Cardiac fibroblast (primary cell): ENCODE data around the gene ANKMY1.

Experiments
- DNase-seq, 2 donors: peaks; one replicate each; pipeline versions ENCODE4 v3.0.0 to v3.0.0-alpha.2; 2010; ENCODE audit warnings: low read depth in 2 of 2
- H3K4me3 ChIP-seq, 2 donors: replicated peaks in 1 of 2; 1 replicate in 1 of 2; 2 replicates in 1 of 2; pipeline ENCODE4 v1.5.1; 2011; ENCODE audit warnings: low read depth in 2 of 2, low read length in 2 of 2, mild to moderate bottlenecking in 2 of 2, moderate library complexity in 1 of 2
- TF ChIP-seq, protein P1 (sequence below): IDR thresholded peaks from one replicate; pipeline ENCODE4 v1.5.1; 2011; ENCODE audit warnings: low read depth, mild to moderate bottlenecking, low read length, inconsistent platforms

The ANKMY1 gene

GRCh38 chr2:240449764-240450531 is 107.8 kb downstream of the ANKMY1 start:
- DNase-seq = peak in 1 of 2 donors; percentile 44
- TF ChIP-seq, protein P1, sequence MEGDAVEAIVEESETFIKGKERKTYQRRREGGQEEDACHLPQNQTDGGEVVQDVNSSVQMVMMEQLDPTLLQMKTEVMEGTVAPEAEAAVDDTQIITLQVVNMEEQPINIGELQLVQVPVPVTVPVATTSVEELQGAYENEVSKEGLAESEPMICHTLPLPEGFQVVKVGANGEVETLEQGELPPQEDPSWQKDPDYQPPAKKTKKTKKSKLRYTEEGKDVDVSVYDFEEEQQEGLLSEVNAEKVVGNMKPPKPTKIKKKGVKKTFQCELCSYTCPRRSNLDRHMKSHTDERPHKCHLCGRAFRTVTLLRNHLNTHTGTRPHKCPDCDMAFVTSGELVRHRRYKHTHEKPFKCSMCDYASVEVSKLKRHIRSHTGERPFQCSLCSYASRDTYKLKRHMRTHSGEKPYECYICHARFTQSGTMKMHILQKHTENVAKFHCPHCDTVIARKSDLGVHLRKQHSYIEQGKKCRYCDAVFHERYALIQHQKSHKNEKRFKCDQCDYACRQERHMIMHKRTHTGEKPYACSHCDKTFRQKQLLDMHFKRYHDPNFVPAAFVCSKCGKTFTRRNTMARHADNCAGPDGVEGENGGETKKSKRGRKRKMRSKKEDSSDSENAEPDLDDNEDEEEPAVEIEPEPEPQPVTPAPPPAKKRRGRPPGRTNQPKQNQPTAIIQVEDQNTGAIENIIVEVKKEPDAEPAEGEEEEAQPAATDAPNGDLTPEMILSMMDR = no peak
- H3K4me3 ChIP-seq = no peak overlapping the region

GRCh38 chr2:240448387-240449274 is 109.2 kb downstream of the ANKMY1 start:
- TF ChIP-seq, protein P1 = no peak
- no peak overlapping the region for H3K4me3 ChIP-seq
- no peak for DNase-seq

DNA sequence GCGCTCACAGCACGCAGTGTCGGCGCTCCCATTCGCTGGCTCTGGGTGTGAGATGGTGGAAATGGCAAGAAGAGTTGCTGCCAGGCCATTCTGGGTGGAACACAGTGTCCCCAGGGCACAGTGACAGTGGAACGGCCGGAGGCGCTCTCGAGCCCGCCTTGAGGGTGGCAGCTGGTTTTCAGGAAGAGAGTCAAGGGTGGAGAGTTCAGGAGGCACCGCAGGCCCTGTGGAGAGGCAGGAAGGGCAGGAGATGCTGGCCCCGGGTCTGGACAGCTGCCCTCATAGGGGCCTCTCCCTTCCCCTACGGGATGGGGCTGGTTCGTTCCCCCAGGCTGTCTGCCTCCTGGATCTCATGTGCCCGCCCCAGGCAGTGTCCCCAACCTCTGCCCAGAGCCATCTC is 109.9 kb downstream of the ANKMY1 start:
- no peak for DNase-seq

DNA sequence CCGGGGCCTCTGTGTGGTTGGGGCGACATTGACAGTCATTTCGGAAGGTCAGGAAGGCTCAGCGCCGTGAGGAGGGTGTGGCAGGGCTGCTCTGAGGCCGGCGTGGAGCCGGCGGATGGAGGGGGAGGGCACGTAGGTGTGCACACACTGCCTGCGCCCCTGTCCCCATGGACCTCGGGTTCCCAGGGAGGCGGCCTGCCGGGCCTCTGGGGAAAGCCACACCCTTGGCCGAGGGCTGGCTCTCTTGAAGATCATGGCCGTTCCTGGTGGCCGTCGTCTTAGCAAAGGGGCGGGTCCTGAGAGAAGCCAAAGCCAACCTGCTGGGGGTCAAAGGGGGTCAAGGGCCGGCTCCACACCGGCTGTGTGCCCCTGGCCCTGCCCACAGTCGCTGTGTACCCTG is 110.5 kb downstream of the ANKMY1 start:
- TF ChIP-seq, protein P1 = no peak
- DNase-seq = no peak
- H3K4me3 ChIP-seq = no peak overlapping the region

More for the DNA sequence above, 109.9 kb downstream of the ANKMY1 start:
- H3K4me3 ChIP-seq = no peak overlapping the region
- TF ChIP-seq, protein P1 = no peak

- TF ChIP-seq, protein P1 = no peak
- H3K4me3 ChIP-seq = no peak overlapping the region
- no peak for DNase-seq
Observed at GRCh38 chr2:240446664-240447175, 111.1 kb downstream of the ANKMY1 start.

GRCh38 chr2:240445961-240446663 is 111.7 kb downstream of the ANKMY1 start:
- DNase-seq = no peak
- TF ChIP-seq, protein P1 = no peak

More at GRCh38 chr2:240445961-240446663, 111.7 kb downstream of the ANKMY1 start:
- H3K4me3 ChIP-seq = no peak overlapping the region
